GM12891 (cell line): ENCODE measurements around the gene MRFAP1.

Source experiments
- POLR2A ChIP-seq: IDR thresholded peaks from 2 replicates; pipeline ENCODE4 v1.6.1; 2011; ENCODE audit warnings: low read depth, low read length, control low read depth
- TAF1 ChIP-seq: IDR thresholded peaks from 2 replicates; pipeline ENCODE4 v1.6.1; 2011; ENCODE audit warnings: low read depth, low read length, control low read depth

DNA sequence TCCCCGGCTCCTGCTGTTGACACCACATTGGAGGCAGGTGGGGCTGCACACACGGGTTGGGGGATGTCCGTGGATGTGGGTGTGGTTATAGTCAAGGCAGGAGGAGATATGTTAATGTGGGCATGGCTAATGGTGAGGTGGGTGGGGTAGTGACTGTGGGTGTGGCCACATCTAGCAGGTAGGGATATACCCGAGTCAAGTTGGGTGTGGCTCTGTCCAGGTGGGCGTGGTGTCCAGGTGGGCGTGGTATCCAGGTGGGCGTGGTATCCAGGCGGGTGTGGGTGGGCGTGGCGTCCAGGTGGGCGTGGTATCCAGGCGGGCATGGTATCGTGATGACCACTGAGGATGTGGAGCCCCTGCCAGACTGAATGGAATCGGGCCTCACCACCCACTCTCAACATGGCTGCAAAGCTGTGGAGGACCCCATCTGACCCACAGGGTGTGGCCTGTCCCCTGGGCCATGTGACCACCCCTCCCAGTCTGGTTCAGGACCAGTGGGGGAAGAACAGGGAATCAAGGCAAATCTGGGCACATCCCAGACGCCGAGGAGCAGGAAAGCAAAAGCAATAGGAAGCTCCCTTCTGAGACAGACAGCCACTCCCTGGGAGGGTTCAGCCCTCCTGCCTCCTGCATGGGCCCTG, 44.5 kb upstream of the MRFAP1 start:
- no peak for TF ChIP-seq TAF1
- TF ChIP-seq POLR2A: no peak
